Measurements from ENCODE around the gene PRRC2B.
"Not testable (repeated sequence)": the region's sequence is repeated elsewhere in the genome, so short reads cannot be mapped to it uniquely, and the experiment has no call there.

PRRC2B gene

GRCh38 chr9:131546336-131547084 lies 152.6 kb downstream of the PRRC2B start:
- DNase-seq, result peak; percentile 45

DNA sequence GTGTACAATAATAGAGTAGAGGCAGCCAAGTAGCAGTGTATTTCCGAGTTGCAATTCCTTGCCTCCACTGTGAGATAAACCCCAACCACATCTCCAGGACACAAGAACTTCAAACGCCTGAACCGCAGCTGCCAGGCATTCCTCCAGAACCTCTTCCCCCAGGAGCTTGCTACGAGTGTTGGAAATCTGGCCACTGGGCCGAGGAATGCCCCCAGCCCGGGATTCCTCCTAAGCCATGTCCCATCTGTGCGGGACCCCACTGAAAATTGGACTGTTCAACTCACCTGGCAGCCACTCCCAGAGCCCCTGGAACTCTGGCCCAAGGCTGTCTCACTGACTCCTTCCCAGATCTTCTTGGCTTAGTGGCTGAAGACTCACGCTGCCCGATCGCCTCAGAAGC lies 155.3 kb downstream of the PRRC2B start:
- not testable (repeated sequence) for DNase-seq
